ENCODE data around the gene LUC7L3.
A peak's percentile ranks its signal among the peaks of the same experiment; 100 is the strongest.
"Not testable (repeated sequence)": the region's sequence is repeated elsewhere in the genome, so short reads cannot be mapped to it uniquely, and the experiment has no call there.

The LUC7L3 gene

DNA sequence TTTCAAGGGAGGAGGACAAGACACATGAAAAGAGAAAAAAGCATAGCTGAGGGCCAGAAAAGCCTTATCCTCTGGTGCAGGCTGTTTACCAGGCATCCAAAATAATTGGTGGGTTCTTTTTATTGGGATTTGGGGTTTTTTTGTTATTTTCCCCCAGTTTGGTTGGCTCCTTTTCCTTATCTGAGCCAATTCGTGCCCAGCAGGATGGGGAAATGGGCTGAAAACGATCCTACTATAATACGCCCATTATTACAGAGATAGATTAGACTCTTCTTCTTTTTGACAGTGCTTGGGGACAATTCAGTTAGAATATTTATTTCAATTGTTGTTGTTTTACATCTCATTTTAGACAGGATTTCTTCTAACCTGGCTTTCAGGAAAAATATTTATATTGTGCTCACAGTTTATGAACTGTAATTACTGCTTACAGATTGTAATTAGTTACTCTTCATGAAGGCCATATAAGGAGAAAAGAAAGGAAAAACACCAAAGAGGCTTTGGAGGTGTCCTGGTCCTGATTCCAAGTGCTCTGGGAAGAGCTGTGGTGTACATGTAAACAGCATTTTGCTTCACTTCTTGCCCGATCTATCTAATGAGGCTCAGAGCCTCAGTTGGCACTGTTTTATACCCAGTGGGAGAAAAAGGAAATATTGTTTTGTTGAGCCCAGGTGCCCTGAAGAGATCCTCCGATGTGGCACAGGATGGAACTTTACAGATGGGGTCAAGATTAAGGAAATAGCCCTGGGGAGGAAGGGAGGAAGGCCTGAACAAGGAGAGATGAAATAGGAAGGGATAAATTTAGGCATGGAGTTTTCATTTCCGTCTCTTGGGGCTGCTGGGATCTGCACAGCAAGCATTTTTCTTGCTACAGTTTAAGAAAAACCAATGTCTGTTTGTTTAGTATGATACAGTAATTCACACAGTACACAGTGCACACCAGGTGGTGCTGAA lies 11.1 kb upstream of the LUC7L3 start:
- DNase-seq (ENCODE audit: low spot score) = no peak
- no peak for TF ChIP-seq CTCF (conservative IDR thresholded peaks at IDR 0.05; ENCODE audit: low read depth)

DNA sequence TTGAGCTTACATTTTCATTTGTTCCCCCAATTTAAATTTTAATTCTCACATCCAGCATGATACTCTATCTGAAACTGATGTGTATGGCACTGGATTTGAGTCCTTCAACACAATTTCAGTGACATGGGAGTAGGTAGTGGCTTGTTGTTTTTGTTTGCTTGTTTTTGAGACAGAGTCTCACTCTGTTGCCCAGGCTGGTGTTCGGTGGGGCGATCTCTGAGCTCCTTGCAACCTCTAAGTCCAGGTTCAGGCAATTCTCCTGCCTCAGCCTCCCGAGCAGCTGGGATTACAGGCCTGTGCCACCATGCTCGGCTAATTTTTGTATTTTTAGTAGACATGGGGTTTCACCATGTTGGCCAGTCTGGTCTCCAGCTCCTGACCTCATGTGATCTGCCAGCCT lies 10.3 kb upstream of the LUC7L3 start:
- CTCF ChIA-PET; DNase-seq (ENCODE audit: low spot score): not testable (repeated sequence)
- POLR2A ChIA-PET (ENCODE audit: low non-redundant PET) = interaction anchor here (0.5 kb wide), 1 partner anchor 13 kb away, joined by 13 read pairs; no protein-coding TSS in a partner anchor
- peak overlapping the region; percentile 98 for H3K27ac ChIP-seq

More for the DNA sequence above, 11.1 kb upstream of the LUC7L3 start:
- H3K27ac ChIP-seq = peak overlapping the region; percentile 98
- CTCF ChIA-PET = interaction anchor here (0.6 to 1.4 kb wide), 2 partner anchors 13 to 81 kb away, joined by 3 to 7 read pairs; no protein-coding TSS in a partner anchor
- POLR2A ChIA-PET (ENCODE audit: low non-redundant PET) = interaction anchor here (0.5 kb wide), 1 partner anchor 14 kb away, joined by 13 read pairs; no protein-coding TSS in a partner anchor

- CTCF ChIA-PET = no interaction called here
- POLR2A ChIA-PET (ENCODE audit: low non-redundant PET) = no interaction called here
- H3K27ac ChIP-seq = peak overlapping the region; percentile 98; the same call in 1 of the 2 replicates
- DNase-seq (ENCODE audit: low spot score) = no peak
- TF ChIP-seq CTCF (conservative IDR thresholded peaks at IDR 0.05; ENCODE audit: low read depth) = no peak
These were observed 9.4 kb upstream of the LUC7L3 start for GRCh38 chr17:50710025-50710424.

- DNase-seq (ENCODE audit: low spot score) = no peak
- TF ChIP-seq CTCF (conservative IDR thresholded peaks at IDR 0.05; ENCODE audit: low read depth) = no peak
- CTCF ChIA-PET = no interaction called here
- POLR2A ChIA-PET (ENCODE audit: low non-redundant PET) = no interaction called here
- no peak overlapping the region for H3K27ac ChIP-seq
These were observed 8.8 kb upstream of the LUC7L3 start for GRCh38 chr17:50710650-50711049.

DNA sequence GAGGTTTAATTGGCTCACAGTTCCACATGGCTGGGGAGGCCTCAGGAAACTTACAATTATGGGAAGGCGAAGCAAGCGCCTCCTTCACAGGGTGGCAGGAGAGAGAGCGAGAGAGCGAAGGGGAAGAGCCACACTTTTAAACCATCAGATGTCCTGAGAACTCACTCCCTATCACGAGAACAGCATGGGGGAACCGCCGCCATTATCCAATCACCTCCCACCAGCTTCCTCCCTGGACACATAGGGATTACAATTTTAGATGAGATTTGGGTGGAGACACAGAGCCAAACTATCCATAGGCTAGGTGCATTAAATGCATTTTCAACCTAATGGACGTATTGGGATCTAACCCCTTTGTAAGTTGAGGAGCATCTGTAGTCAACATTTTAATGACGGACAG lies 6.8 kb upstream of the LUC7L3 start:
- TF ChIP-seq CTCF (conservative IDR thresholded peaks at IDR 0.05; ENCODE audit: low read depth) = no peak
- DNase-seq (ENCODE audit: low spot score) = no peak
- POLR2A ChIA-PET (ENCODE audit: low non-redundant PET) = no interaction called here
- CTCF ChIA-PET = no interaction called here
- no peak overlapping the region for H3K27ac ChIP-seq

DNA sequence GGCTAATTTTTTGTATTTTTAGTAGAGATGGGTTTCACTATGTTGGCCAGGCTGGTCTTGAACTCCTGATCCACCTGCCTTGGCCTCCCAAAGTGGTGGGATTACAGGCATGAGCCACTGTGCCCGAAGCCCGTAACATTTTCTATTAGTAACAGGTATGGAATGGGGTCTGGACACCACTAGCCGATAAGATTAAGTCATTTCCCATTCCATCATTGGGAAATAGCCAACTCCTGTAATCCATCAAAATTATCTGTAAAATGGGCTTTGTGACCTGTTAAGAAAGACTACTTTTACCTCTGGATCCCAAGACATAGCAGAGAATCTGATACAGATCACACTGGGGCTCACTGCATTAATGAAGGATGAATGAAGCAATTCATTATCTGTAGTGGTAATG lies 3.9 kb upstream of the LUC7L3 start:
- CTCF ChIA-PET = no interaction called here
- DNase-seq (ENCODE audit: low spot score) = no peak
- no peak for TF ChIP-seq CTCF (conservative IDR thresholded peaks at IDR 0.05; ENCODE audit: low read depth)
- POLR2A ChIA-PET (ENCODE audit: low non-redundant PET) = no interaction called here
- no peak overlapping the region for H3K27ac ChIP-seq

Measured in RWPE1 (cell line).